Left lung (tissue), 10 donors: Measurements from ENCODE around the gene NME5. TPM values are rescaled to one million over a fixed set of nuclear protein-coding genes. Genes with fewer than 3 reads are reported as not detected.

Source experiments
- ATAC-seq: fragments of 200-7000 bp; cut with Tn5 transposase; one replicate; pipeline ENCODE4 v1.9.1; 2020; ENCODE audit warnings: moderate library complexity
- DNase-seq, 4 donors: peaks; one replicate each; pipeline ENCODE4 v3.0.0-alpha.2; 2013 to 2020
- H3K27ac ChIP-seq, 2 donors: fragments of 200-600 bp; sonication (generic) in 1 of 2; one replicate each; pipeline versions ENCODE4 v1.5.0 to v1.8.0; 2020 to 2021
- H3K27me3 ChIP-seq, 2 donors: fragments of 200-600 bp; sonication (generic) in 1 of 2; one replicate each; pipeline versions ENCODE4 v1.5.0 to v1.8.0; 2020 to 2021
- H3K36me3 ChIP-seq, 2 donors: fragments of 200-600 bp; sonication (generic) in 1 of 2; one replicate each; pipeline versions ENCODE4 v1.5.0 to v1.8.0; 2020 to 2021
- H3K4me1 ChIP-seq, 2 donors: fragments of 200-600 bp; one replicate each; pipeline ENCODE4 v1.8.0; 2021
- H3K4me3 ChIP-seq, 2 donors: fragments of 200-600 bp; sonication (generic) in 1 of 2; one replicate each; pipeline versions ENCODE4 v1.5.0 to v1.8.0; 2020 to 2021; ENCODE audit warnings: mild to moderate bottlenecking in 1 of 2
- H3K9me3 ChIP-seq, 2 donors: fragments of 200-600 bp; sonication (generic) in 1 of 2; one replicate each; pipeline versions ENCODE4 v1.5.0 to v1.8.0; 2020 to 2021
- intact Hi-C, 2 donors: fragments of 100-400 bp; cut with DNase I; formaldehyde crosslinking; loops; one replicate each; pipeline versions ENCODE4 v1.11.2 to v1.14.2; 2022
- polyA plus RNA-seq, 6 donors: library from polyadenylated mRNA; unstranded; fragments of 120-200 nt; gene quantifications; one replicate each; pipeline ENCODE4 v1.2.1, GENCODE V29; 2013; ENCODE audit not compliant: insufficient read length in 6 of 6
- total RNA-seq, 2 donors: library from RNA; stranded (reverse); fragmentation: NEBNext Ultra II Directional; extraction: Animal tissue kit (Norgen Biotek cat#: 25700); gene quantifications; one replicate each; pipeline ENCODE4 v1.2.1, GENCODE V29; 2021
- TF ChIP-seq, protein P1 (sequence below), 2 donors: fragments of 200-600 bp; sonication (generic) in 1 of 2; IDR thresholded peaks; one replicate each; pipeline versions ENCODE4 v1.5.0 to v1.8.0; 2021; ENCODE audit warnings: antibody characterized with exemption in 2 of 2
- donor health status: DM: no; HTN: yes; CAD: no.
- donor health status: DM: no; HTN: no; CAD: no.

NME5 gene
- total and polyA plus RNA-seq, 8 donors: 5.9 to 13.0 (median 10.3) TPM

- peaks cover 0 to 6% of the 10 kb centered on the region in 2 donors for H3K4me1 ChIP-seq
- no peaks in the 10 kb centered on the region for H3K9me3 ChIP-seq
- DNase-seq: no peak
- no peak overlapping the region for H3K27ac ChIP-seq
- H3K36me3 ChIP-seq: no peaks in the 10 kb centered on the region
- H3K27me3 ChIP-seq: peaks cover 0 to 13% of the 10 kb centered on the region in 2 donors
- TF ChIP-seq, protein P1, sequence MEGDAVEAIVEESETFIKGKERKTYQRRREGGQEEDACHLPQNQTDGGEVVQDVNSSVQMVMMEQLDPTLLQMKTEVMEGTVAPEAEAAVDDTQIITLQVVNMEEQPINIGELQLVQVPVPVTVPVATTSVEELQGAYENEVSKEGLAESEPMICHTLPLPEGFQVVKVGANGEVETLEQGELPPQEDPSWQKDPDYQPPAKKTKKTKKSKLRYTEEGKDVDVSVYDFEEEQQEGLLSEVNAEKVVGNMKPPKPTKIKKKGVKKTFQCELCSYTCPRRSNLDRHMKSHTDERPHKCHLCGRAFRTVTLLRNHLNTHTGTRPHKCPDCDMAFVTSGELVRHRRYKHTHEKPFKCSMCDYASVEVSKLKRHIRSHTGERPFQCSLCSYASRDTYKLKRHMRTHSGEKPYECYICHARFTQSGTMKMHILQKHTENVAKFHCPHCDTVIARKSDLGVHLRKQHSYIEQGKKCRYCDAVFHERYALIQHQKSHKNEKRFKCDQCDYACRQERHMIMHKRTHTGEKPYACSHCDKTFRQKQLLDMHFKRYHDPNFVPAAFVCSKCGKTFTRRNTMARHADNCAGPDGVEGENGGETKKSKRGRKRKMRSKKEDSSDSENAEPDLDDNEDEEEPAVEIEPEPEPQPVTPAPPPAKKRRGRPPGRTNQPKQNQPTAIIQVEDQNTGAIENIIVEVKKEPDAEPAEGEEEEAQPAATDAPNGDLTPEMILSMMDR (IDR thresholded peaks at IDR 0.05): no peak
- no peak for ATAC-seq
- intact Hi-C loops: no loop called here
- no peak overlapping the region for H3K4me3 ChIP-seq
Observed at GRCh38 chr5:138128334-138128733, 10.9 kb downstream of the NME5 start.

- H3K27me3 ChIP-seq: no peaks in the 10 kb centered on the region
- no peaks in the 10 kb centered on the region for H3K36me3 ChIP-seq
- no peak overlapping the region for H3K27ac ChIP-seq
- no peaks in the 10 kb centered on the region for H3K4me1 ChIP-seq
- no peak for ATAC-seq
- TF ChIP-seq, protein P1 (IDR thresholded peaks at IDR 0.05): no peak
- no peaks in the 10 kb centered on the region for H3K9me3 ChIP-seq
- DNase-seq: no peak
- intact Hi-C loops: no loop called here
- H3K4me3 ChIP-seq: no peak overlapping the region
Observed at GRCh38 chr5:138115254-138115653, 24.0 kb downstream of the NME5 start.

DNA sequence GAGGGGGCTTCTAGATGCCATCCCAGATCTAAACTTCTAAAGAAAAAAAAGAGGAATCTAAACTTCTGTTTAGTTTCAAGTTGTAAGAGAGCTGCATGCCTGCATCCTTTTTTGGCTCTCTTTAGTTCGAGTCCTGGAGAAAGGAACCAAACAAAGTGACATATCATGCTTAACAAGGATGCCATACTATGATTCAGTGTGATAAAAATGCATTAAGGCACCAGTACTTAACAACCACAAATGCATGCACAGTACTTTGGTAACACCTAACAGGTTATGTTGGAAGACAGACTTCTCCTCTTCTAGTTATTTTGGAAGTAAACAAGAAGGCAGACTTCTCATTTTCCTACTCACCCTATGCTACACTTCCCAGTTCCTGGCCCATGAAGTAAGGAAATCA is 27.3 kb downstream of the NME5 start:
- H3K27ac ChIP-seq: no peak overlapping the region
- intact Hi-C loops: no loop called here
- no peaks in the 10 kb centered on the region for H3K9me3 ChIP-seq
- H3K36me3 ChIP-seq: no peaks in the 10 kb centered on the region
- H3K4me1 ChIP-seq: no peaks in the 10 kb centered on the region
- DNase-seq (no peak), ATAC-seq (no peak)
- H3K4me3 ChIP-seq: no peak overlapping the region
- H3K27me3 ChIP-seq: peaks cover 0 to 5% of the 10 kb centered on the region in 2 donors
- TF ChIP-seq, protein P1 (IDR thresholded peaks at IDR 0.05): no peak

DNA sequence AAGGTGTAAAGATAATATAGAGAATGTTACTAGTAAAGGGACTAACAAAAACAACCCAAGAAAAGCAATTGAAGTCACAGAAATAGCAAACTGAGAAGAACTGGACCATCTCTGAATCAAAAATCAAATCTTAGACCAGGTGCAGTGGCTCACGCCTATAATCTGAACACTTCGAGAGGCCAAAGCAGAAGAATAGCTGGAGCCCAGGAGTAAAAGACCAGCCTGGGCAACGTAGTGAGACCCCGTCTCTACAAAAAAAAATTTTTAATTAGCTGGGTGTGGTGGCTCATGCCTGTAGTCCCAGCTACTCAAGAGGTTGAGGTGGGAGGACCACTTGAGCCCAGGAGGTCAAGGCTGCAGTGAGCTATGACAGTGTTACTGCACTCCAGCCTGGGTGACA is 28.0 kb downstream of the NME5 start:
- H3K36me3 ChIP-seq: no peaks in the 10 kb centered on the region
- no peaks in the 10 kb centered on the region for H3K9me3 ChIP-seq
- intact Hi-C loops: no loop called here
- H3K4me3 ChIP-seq: no peak overlapping the region
- H3K4me1 ChIP-seq: no peaks in the 10 kb centered on the region
- ATAC-seq (no peak), DNase-seq (no peak)
- peaks cover 0 to 5% of the 10 kb centered on the region in 2 donors for H3K27me3 ChIP-seq
- TF ChIP-seq, protein P1 (IDR thresholded peaks at IDR 0.05): no peak
- H3K27ac ChIP-seq: no peak overlapping the region

DNA sequence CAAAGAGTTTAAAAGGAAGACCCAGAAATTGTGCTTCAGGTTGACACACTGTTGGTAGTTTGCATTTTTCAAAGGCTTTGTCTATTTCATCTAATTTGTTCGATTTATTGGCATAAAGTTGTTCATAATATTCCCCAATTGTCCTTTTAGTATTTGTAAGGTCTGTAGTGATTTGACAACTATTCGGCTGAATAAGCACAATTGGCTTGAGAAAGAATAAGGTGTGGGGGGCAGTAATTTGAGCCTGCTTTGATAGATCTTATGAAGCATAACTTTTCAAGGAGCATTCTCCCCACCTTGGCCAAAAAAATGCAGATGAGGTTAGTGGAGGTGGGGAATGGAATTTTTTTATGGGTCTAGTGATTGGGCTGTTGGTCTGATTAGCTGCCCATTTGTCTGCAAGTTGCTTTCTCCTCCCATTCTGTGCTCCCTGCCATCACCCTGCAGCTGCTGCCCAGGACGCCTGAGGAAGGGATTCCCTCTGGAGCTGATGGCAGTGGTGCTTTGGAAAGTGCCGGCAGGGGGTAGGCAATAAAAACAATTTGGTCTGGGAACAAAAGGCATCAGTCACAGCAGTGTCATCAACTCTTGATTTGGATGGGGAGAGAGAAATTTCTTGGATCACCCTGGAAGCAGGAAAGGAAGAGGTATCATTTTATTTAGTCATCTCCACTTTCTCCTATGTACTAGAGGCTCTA is 28.8 kb downstream of the NME5 start:
- no peak overlapping the region for H3K27ac ChIP-seq
- H3K4me3 ChIP-seq: no peak overlapping the region
- no peak for DNase-seq
- intact Hi-C loops: no loop called here
- no peaks in the 10 kb centered on the region for H3K9me3 ChIP-seq
- TF ChIP-seq, protein P1 (IDR thresholded peaks at IDR 0.05): no peak
- no peak for ATAC-seq
- H3K4me1 ChIP-seq: no peaks in the 10 kb centered on the region
- H3K27me3 ChIP-seq: peaks cover 0 to 5% of the 10 kb centered on the region in 2 donors
- H3K36me3 ChIP-seq: no peaks in the 10 kb centered on the region
